AG09319 (cell line): Measurements from ENCODE around the gene NOS1AP.

Experiments used
- DNase-seq: peaks from one replicate; pipeline ENCODE4 v3.0.0-alpha.2; 2010; ENCODE audit warnings: low read depth; ENCODE audit errors: extremely low read depth
- CTCF ChIP-seq: IDR thresholded peaks from 2 replicates; pipeline ENCODE4 v1.5.1; 2011; ENCODE audit warnings: low read depth, mild to moderate bottlenecking, inconsistent platforms, low read length, moderate library complexity

Gene NOS1AP

DNA sequence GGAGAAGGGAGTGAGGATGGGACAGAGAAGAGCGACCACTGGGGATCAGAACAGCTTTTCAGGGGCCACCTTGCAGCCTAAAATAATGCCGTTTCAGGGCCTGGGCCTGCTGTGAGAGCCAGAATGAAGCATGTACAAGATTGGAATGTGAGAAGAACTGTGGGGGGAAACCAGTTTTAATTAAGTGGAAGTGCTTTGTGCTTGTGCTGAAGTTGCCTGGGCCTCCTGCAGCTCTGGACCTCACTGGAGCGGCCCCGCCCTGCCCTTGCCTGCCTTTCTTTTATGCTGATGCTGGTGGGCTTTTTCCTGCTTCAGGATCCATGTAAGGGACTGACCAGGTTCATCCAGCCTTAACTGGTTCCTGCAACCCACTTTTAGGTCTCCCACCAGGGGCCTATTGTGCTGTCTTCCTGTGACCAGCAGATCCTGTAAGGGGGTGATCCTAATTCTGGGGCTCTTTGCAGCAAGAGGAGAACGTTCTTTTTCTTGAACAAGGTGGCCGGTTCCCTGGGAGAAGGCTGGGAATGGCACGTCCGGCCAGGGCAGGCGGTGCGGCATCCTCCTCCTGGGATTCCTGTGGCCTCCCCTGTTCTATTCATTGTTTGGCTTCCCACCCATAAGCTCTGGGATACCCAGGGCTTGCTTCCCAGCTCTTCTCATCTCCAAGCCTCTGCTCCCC is 315.2 kb downstream of the NOS1AP start:
- no peak for DNase-seq
- no peak for TF ChIP-seq CTCF

DNA sequence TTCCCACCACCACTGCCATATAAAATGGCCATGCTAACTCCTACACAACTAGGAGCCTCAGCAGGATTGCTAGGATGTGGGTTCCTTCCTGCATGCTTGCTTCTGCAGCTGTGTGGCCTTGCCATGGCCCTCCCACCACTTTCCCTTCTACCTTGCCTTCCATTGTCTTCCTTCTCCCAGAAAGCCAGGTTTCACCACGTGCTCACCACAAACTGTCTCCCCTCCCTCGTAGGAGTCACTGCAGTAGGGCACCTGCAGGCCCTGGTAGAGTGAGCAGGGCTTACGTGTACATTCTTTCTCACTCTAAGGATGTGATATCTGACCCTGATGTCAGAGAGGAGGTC is 315.8 kb downstream of the NOS1AP start:
- TF ChIP-seq CTCF = no peak
- no peak for DNase-seq

GRCh38 chr1:162385702-162386101 is 316.2 kb downstream of the NOS1AP start:
- no peak for TF ChIP-seq CTCF
- DNase-seq = no peak

DNA sequence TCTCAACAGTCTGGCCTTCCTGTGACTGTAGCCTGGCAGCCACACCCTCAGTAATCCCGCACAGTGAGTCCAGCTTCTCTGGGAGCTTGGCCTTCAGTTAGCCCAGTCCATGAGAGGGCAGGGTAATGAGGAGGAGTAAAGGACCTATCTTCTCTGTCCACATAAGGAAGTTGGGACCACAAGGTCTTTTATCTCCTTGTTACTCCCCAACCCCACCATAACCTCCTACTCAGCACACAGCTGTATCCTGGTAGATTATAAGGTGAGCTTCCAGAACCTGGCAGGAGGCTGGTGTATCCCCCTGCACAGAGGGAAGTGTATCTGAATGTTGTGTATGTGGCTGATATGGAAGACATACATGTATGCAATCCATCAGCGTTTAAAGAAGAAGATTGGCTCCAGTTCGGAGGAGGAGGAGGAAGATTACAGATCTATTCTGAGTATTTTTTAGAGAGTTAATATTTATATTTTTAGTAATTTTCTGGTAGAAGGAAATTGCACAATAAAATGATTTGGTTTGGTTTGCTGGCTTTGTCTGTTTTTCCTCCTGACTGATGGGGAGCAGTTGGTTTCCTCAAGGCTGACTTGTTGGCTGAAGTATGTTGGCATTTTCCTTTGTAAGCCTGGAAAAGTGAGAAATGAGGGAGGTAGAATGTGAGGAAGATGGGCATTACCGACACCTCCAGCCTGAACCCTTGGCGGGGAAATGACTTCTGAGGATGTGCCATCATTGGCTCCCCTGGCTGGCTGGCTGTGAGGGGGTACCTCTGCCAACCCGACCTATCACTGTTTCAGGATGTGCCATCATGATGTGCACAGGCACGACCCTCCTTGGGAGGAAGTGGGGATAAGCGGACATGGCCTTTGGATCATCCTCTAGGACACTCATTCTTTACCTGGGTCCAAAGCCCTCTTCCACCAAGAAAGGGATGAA is 317.1 kb downstream of the NOS1AP start:
- no peak for TF ChIP-seq CTCF
- DNase-seq = no peak

- no peak for TF ChIP-seq CTCF
- no peak for DNase-seq
These were observed 318.0 kb downstream of the NOS1AP start for GRCh38 chr1:162387226-162388082.

DNA sequence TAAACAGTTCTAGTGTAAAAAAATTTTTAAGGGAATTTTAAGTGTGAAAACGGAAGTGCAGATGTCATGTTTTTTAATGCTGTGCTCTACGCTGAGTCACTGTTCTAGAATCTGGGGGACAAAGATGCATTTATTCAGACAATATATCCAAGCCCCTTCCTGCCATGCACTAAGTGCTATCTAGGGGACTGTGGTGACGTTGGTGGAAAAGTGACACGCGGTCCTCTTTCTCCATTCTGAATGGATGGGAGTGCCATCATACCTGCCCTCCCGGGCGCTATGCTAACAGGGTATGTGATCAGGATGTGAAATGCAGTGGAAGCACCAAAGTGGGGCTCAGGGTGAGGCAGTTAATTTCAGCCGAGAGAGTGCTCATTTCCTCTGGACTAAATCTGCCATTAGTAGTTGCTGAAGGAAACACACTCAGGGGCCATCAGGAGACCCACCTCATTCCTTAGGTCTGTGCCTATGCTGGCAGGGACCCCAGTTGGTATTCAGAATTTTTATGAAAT is 318.6 kb downstream of the NOS1AP start:
- no peak for DNase-seq
- TF ChIP-seq CTCF = no peak
